Retina (tissue), 1 donor: ENCODE data around the gene RNF217.
A peak's percentile ranks its signal among the peaks of the same experiment; 100 is the strongest.
"Not testable (repeated sequence)": the region's sequence is repeated elsewhere in the genome, so short reads cannot be mapped to it uniquely, and the experiment has no call there.

Experiments used
- DNase-seq: peaks from one replicate; pipeline ENCODE4 v3.0.0-alpha.2; 2016

RNF217 gene

GRCh38 chr6:124961777-124962638 lies at the start of gene RNF217:
RNF217 (plus strand) TSS chr6:124962437; CDS start chr6:124962545, 108 bp downstream.
- peak; percentile 72 for DNase-seq

- DNase-seq: no peak
Measured at GRCh38 chr6:124913056-124913455, 49.2 kb upstream of the RNF217 start.

- no peak for DNase-seq
Measured at GRCh38 chr6:124917769-124918168, 44.5 kb upstream of the RNF217 start.

- DNase-seq: not testable (repeated sequence)
Measured at GRCh38 chr6:124919703-124920102, 42.5 kb upstream of the RNF217 start.

- DNase-seq: no peak
Measured at GRCh38 chr6:124924333-124924759, 37.9 kb upstream of the RNF217 start.

- DNase-seq: no peak
Measured at GRCh38 chr6:124926435-124926834, 35.8 kb upstream of the RNF217 start.

GRCh38 chr6:124927806-124928205 lies 34.4 kb upstream of the RNF217 start:
- DNase-seq: no peak

- no peak for DNase-seq
Measured at GRCh38 chr6:124928851-124929250, 33.4 kb upstream of the RNF217 start.

GRCh38 chr6:124937645-124938044 lies 24.6 kb upstream of the RNF217 start:
- DNase-seq: no peak

- DNase-seq: no peak
Measured at GRCh38 chr6:124941259-124941658, 21.0 kb upstream of the RNF217 start.

- no peak for DNase-seq
Measured at GRCh38 chr6:124943658-124944057, 18.6 kb upstream of the RNF217 start.

- DNase-seq: no peak
Measured at GRCh38 chr6:124947971-124948451, 14.2 kb upstream of the RNF217 start.

- no peak for DNase-seq
Measured at GRCh38 chr6:124949706-124950105, 12.5 kb upstream of the RNF217 start.

GRCh38 chr6:124953808-124954207 lies 8.4 kb upstream of the RNF217 start:
- DNase-seq: no peak

- no peak for DNase-seq
Measured at GRCh38 chr6:124955108-124955856, 7.0 kb upstream of the RNF217 start.

GRCh38 chr6:124956018-124956417 lies 6.2 kb upstream of the RNF217 start:
- DNase-seq: no peak

- DNase-seq: no peak
Measured at GRCh38 chr6:124958149-124958548, 4.1 kb upstream of the RNF217 start.

GRCh38 chr6:124958759-124959354 lies 3.4 kb upstream of the RNF217 start:
- DNase-seq: no peak

GRCh38 chr6:124960757-124961463 lies 1.3 kb upstream of the RNF217 start:
- no peak for DNase-seq

- DNase-seq: no peak
Measured at GRCh38 chr6:124961464-124961776, 817 bp upstream of the RNF217 start.

- DNase-seq: peak; percentile 83
Measured at GRCh38 chr6:124962639-124963415, 590 bp downstream of the RNF217 start.

- DNase-seq: no peak
Measured at GRCh38 chr6:124963416-124963785, 1.2 kb downstream of the RNF217 start.
